H1 (cell line): ENCODE data around the gene FAM111A.

Source experiments
- CTCF ChIP-seq, 3 experiments: IDR thresholded peaks; 1 replicate in 2 of 3; 2 replicates in 1 of 3; pipeline versions ENCODE4 v1.5.1 to v1.6.1; 2011; ENCODE audit warnings: low read length in 3 of 3, mild to moderate bottlenecking in 3 of 3, inconsistent platforms in 2 of 3, low read depth in 1 of 3, moderate library complexity in 1 of 3; ENCODE audit not compliant: insufficient read depth in 1 of 3; ENCODE audit errors: control extremely low read depth in 1 of 3
- EP300 ChIP-seq, 2 experiments: IDR thresholded peaks; 1 replicate in 1 of 2; 2 replicates in 1 of 2; pipeline ENCODE4 v1.6.1; 2011 to 2012; ENCODE audit warnings: low read depth in 2 of 2, low read length in 2 of 2, mild to moderate bottlenecking in 2 of 2, borderline replicate concordance in 1 of 2, inconsistent platforms in 1 of 2, moderate library complexity in 1 of 2
- EZH2 ChIP-seq: fragments of 200-600 bp; sonication (generic); IDR thresholded peaks from 2 replicates; pipeline ENCODE4 v1.7.1; 2012; ENCODE audit warnings: low read depth, mild to moderate bottlenecking, moderate library complexity, low read length, inconsistent platforms; ENCODE audit not compliant: severe bottlenecking
- JUN ChIP-seq: IDR thresholded peaks from 2 replicates; pipeline ENCODE4 v1.6.1; 2011; ENCODE audit warnings: low read depth, mild to moderate bottlenecking, improper control_type of control experiment, low read length
- PHF8 ChIP-seq: fragments of 200-600 bp; sonication (generic); conservative IDR thresholded peaks from 2 replicates; pipeline ENCODE4 v1.7.1; 2012; ENCODE audit warnings: low read depth, mild to moderate bottlenecking, inconsistent platforms, low read length, moderate library complexity
- POLR2A ChIP-seq, 2 experiments: IDR thresholded peaks; 1 replicate in 1 of 2; 2 replicates in 1 of 2; pipeline ENCODE4 v1.6.1; 2011; ENCODE audit warnings: low read depth in 2 of 2, low read length in 2 of 2, mild to moderate bottlenecking in 2 of 2; ENCODE audit errors: control extremely low read depth in 1 of 2
- YY1 ChIP-seq: IDR thresholded peaks from 2 replicates; pipeline ENCODE4 v1.6.1; 2011; ENCODE audit warnings: low read depth, mild to moderate bottlenecking, low read length
- ZNF274 ChIP-seq: IDR thresholded peaks from 2 replicates; pipeline ENCODE4 v1.7.0; 2012; ENCODE audit warnings: low read length, borderline replicate concordance; ENCODE audit errors: extremely low read depth
- TF ChIP-seq, protein P1 (sequence below): IDR thresholded peaks from 2 replicates; pipeline ENCODE4 v1.6.1; 2012; ENCODE audit warnings: inconsistent platforms
- TF ChIP-seq, protein P2 (sequence below): IDR thresholded peaks from 2 replicates; pipeline ENCODE4 v1.6.1; 2011; ENCODE audit warnings: low read length, improper control_type of control experiment

DNA sequence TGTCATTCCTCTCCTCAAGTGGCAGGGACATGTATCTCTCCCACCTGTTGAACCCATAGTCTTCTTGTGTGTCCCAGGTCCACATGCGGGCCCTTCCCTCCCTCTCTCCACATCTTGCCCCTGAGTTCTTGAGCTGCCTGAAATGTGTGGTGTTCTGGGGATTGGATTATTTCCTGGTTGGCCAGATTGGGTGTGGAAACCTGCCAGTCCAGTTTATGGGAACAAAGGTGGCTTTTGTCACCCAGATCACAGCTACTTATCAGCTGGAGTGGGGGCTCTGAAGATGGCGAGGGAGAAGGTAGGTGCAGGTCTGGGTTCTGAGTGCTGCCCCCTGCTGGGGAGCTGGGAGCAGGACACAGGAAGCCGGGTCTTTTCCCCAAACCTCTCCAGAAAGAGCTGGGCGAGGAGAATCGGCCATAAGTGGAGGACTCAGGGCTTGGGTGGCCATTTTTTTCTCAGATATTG is 43.5 kb downstream of the FAM111A start:
- TF ChIP-seq, protein P1, sequence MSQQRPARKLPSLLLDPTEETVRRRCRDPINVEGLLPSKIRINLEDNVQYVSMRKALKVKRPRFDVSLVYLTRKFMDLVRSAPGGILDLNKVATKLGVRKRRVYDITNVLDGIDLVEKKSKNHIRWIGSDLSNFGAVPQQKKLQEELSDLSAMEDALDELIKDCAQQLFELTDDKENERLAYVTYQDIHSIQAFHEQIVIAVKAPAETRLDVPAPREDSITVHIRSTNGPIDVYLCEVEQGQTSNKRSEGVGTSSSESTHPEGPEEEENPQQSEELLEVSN: no peak
- peak; percentile 65 to 73 (median 72) for TF ChIP-seq CTCF (IDR thresholded peaks at IDR 0.05; ENCODE audit: control extremely low read depth in 1 of 3, insufficient read depth in 1 of 3, low read depth in 1 of 3, low read length in 3 of 3)
- TF ChIP-seq POLR2A (IDR thresholded peaks at IDR 0.05; ENCODE audit: control extremely low read depth in 1 of 2, low read depth in 2 of 2, low read length in 2 of 2): no peak
- TF ChIP-seq EZH2: no peak
- TF ChIP-seq ZNF274: no peak
- TF ChIP-seq PHF8: no peak
- TF ChIP-seq JUN: no peak
- TF ChIP-seq, protein P2, sequence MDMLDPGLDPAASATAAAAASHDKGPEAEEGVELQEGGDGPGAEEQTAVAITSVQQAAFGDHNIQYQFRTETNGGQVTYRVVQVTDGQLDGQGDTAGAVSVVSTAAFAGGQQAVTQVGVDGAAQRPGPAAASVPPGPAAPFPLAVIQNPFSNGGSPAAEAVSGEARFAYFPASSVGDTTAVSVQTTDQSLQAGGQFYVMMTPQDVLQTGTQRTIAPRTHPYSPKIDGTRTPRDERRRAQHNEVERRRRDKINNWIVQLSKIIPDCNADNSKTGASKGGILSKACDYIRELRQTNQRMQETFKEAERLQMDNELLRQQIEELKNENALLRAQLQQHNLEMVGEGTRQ: no peak
- no peak for TF ChIP-seq EP300 (IDR thresholded peaks at IDR 0.05; ENCODE audit: borderline replicate concordance in 1 of 2, low read depth in 2 of 2, low read length in 2 of 2)
- peak; percentile 82; the same call in 1 of the 2 replicates for TF ChIP-seq YY1
